NCI-H1694 treated with DMSO at 0.1 percent for 48 hours (cell line): Measurements from ENCODE around the gene ZNF274.
"Not testable (repeated sequence)": the region's sequence is repeated elsewhere in the genome, so short reads cannot be mapped to it uniquely, and the experiment has no call there.

Experiments
- DNase-seq: peaks from one replicate; lab custom pipeline; 2025; lab: John Stamatoyannopoulos, UW

The ZNF274 gene

GRCh38 chr19:58212336-58213074, 29.6 kb downstream of the ZNF274 start:
- no peak for DNase-seq

GRCh38 chr19:58213075-58213369, 30.2 kb downstream of the ZNF274 start:
- no peak for DNase-seq

- DNase-seq: no peak
Measured at GRCh38 chr19:58217069-58217481, 34.2 kb downstream of the ZNF274 start.

GRCh38 chr19:58217607-58218391, 34.9 kb downstream of the ZNF274 start:
- DNase-seq: no peak

- DNase-seq: no peak
Measured at GRCh38 chr19:58218899-58219298, 36.0 kb downstream of the ZNF274 start.

GRCh38 chr19:58227964-58228584, 45.2 kb downstream of the ZNF274 start:
- DNase-seq: no peak

GRCh38 chr19:58228585-58229254, 45.9 kb downstream of the ZNF274 start, which contains the start of gene ZNF544:
Gene ZNF544, plus strand, starts transcription at chr19:58228914. Its CDS starts 15,110 bp downstream, at chr19:58244024.
- peak; percentile 26 for DNase-seq

GRCh38 chr19:58229255-58229639, 46.4 kb downstream of the ZNF274 start:
- DNase-seq: no peak

GRCh38 chr19:58237324-58237723, 54.5 kb downstream of the ZNF274 start:
- DNase-seq: no peak

GRCh38 chr19:58243351-58243750, 60.5 kb downstream of the ZNF274 start:
- no peak for DNase-seq

GRCh38 chr19:58248886-58249285, 66.0 kb downstream of the ZNF274 start:
- DNase-seq: no peak

- DNase-seq: no peak
Measured at GRCh38 chr19:58252102-58252685, 69.3 kb downstream of the ZNF274 start.

GRCh38 chr19:58258259-58258658, 75.4 kb downstream of the ZNF274 start:
- DNase-seq: not testable (repeated sequence)

- DNase-seq: no peak
Measured at GRCh38 chr19:58261600-58261967, 78.7 kb downstream of the ZNF274 start.

- DNase-seq: no peak
Measured at GRCh38 chr19:58261968-58262921, 79.4 kb downstream of the ZNF274 start.

GRCh38 chr19:58262922-58263296, 80.0 kb downstream of the ZNF274 start:
- no peak for DNase-seq
